Stimulated activated CD4-positive, alpha-beta T cell treated with anti-CD3 and anti-CD28 coated beads, Interleukin-1b, Interleukin-23, amount 100 ng/mL, for 24 hours (primary cell): ENCODE measurements around the gene ADAP1.
"Not testable (repeated sequence)": the region's sequence is repeated elsewhere in the genome, so short reads cannot be mapped to it uniquely, and the experiment has no call there.

Experiments
- DNase-seq, 4 experiments: peaks; one replicate each; pipeline ENCODE4 v3.0.0-alpha.2; 2020; ENCODE audit warnings: low read depth in 4 of 4, low spot score in 1 of 4

ADAP1 gene

DNA sequence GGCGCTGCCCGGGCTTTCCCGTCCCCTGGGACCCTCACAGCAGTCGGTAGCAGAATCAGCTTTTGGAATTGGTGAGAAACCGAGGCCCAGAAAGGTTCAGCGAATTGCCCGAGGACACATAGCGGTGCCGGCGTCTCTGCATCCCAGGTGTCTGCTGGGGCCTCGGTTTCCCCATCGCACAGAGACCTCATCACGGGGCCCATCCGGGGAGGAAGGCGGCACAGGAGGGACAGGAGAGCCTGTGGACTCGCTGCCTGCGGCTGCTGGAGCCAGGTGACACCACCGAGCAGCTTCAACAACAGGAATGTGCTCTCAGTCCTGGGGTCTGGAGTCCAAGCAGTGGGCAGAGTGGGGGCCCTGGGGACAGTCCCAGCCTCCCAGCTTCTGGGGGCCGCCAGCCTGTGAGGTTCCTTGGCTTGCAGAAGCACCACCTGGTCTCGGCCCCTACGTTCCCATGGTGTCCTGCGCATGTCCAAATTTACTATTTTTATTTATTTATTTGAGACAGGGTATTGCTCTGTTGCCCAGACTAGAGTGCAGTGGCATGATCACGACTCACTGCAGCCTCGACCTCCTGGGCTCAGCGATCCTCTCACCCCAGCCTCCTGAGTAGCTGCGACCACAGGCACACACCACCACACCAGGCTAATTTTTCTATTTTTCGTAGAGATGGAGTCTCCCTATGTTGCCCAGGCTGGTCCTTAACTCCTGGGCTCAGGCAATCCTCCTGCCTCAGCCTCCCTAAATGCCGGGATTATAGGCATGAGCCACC lies 21.4 kb upstream of the ADAP1 start:
- no peak for DNase-seq

DNA sequence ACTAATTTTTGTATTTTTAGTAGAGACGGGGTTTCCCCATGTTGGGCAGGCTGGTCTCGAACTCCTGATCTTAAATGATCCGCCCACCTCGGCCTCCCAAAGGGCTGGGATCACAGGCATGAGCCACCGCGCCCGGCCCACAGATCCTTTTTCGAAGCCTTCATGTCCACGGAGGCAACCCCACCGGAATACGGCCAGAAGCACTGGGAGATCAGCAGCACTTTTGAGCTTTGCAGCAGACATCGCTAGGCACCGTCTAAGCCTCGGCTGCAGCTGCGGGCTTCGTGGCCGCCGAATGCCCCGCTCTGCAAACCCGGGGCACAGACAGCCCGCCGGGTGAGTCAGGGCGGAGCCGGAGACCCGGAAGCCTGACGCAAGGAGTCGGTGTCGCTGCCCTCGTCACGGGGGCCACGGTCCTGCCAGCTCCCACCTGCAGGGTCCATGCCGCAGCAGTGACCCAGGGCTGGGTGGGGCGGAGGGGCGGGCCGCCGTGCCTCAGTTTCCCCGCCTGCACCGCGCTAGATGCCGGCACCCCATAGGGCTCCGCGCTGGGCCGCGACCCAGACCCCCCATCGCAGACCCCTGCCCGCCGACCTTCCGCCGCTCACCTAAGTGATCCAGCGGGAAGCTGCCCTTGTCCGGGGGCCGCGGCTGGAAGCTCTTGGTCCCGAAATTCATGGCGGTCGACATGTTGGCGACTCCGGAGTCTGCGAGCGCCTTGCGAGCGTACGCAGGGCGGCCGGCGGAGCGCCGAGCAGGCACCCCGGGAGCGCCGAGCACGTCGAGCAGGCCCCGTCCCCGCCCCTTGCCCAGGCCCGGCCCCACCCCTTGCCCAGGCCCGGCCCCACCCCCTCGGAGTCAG lies 20.6 kb upstream of the ADAP1 start, which contains the start of gene COX19:
Gene COX19, minus strand, starts transcription at position 730 of the 862 bp plus-strand sequence. Its CDS starts 40 bp downstream, at position 690.
- DNase-seq, result peak; percentile 82 to 87 (median 84)

- DNase-seq, result no peak
Observed at GRCh38 chr7:974172-974571, 19.7 kb upstream of the ADAP1 start.

DNA sequence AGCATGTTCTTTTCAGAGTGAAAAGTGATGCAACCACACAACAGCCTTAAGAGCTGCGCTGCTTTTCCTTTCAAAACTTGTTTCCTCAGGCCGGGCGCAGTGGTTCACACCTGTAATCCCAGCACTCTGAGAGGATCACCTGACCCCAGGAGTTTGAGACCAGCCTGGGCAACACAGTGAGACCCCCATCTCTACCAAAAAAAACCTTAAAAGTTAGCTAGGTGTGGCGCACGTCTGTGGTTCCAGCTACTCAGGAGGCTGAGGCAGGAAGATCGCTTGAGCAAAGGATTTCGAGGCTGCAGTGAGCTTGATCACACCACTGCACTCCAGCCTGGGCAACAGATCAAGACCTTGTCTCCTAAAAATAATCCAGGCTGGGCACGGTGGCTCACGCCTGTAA lies 18.8 kb upstream of the ADAP1 start:
- DNase-seq, result no peak

GRCh38 chr7:972676-973309 lies 18.3 kb upstream of the ADAP1 start:
- no peak for DNase-seq

GRCh38 chr7:972110-972509 lies 17.6 kb upstream of the ADAP1 start:
- DNase-seq, result no peak

DNA sequence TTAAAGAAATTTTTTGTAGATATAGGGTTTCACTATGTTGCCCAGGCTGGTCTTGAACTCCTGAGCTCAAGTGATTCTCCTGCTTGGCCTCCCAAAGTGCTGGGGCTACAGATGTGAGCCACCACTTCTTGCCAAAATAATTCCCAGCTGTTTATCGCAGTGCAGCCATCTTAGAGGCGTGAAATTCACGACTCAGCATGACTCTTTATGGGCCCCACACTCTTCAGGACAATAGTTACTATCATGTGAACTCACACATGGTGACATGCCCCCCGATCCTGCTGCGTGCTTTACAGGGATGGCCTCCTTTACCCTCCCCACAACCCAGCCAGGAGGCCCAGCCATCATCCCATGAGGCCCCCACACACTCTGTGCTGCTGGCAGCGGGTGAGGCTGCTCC lies 16.3 kb upstream of the ADAP1 start:
- no peak for DNase-seq

DNA sequence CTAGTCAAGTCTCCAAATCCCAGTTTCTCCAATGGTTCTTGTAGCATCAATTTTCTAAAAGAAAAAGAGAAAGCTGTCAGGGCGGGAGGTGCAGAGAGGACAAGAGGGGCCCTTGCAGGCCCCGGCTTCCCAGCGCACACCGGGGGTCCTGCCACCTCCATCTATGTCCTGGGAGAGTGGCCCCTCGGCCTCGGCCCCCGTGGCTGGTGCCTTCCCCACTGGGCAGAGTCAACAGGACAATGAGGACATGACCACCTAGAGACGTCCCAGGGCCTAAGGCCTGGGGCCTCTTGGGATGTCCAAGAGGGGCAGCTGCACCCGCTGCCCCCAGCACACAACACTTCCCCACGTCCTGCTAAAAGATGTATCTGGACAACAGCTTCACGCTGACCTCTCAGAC lies 14.9 kb upstream of the ADAP1 start:
- no peak for DNase-seq

GRCh38 chr7:968205-969105 lies 14.0 kb upstream of the ADAP1 start:
- DNase-seq, result no peak

GRCh38 chr7:967361-968082 lies 13.0 kb upstream of the ADAP1 start:
- no peak for DNase-seq

GRCh38 chr7:966291-967069 lies 12.0 kb upstream of the ADAP1 start:
- DNase-seq, result no peak

DNA sequence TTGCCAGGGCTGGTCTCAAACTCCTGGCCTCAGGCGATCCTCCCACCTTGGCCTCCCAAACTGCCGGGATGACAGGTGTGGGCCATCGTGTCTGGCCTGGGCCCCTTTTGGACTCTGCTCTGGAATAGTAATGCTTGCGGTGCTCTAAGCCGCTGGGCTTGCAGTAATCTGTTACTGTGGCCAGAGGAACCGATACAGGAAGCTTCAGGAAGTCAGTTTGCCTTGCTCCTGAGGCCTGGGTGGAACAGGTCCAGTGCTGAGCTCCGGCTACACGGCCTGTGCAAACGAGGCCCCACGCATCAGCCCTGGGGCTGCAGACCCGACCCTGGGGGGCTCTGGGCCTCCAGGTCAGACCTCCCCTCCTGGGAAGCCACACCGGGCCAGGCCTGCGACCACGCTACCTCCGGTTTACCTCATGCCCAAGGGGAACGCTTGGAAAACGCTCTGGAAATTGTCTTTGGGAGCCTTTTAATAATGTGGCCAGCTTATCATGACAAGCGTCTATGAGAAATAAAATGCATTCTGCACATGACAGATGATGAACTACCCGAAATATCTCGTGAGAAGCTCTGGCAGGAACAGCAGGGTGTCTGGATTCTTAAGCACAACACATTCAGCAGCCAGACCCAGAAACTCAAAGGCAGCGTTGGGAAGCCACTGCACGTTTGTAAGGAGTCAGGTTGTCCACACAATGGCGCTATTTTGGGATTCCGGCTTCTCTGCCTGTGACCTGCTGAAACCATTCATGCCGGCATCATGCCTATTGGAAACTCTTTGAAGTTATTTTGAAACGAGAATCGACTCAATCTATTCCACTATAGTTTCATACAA lies 10.1 kb upstream of the ADAP1 start:
- no peak for DNase-seq

DNA sequence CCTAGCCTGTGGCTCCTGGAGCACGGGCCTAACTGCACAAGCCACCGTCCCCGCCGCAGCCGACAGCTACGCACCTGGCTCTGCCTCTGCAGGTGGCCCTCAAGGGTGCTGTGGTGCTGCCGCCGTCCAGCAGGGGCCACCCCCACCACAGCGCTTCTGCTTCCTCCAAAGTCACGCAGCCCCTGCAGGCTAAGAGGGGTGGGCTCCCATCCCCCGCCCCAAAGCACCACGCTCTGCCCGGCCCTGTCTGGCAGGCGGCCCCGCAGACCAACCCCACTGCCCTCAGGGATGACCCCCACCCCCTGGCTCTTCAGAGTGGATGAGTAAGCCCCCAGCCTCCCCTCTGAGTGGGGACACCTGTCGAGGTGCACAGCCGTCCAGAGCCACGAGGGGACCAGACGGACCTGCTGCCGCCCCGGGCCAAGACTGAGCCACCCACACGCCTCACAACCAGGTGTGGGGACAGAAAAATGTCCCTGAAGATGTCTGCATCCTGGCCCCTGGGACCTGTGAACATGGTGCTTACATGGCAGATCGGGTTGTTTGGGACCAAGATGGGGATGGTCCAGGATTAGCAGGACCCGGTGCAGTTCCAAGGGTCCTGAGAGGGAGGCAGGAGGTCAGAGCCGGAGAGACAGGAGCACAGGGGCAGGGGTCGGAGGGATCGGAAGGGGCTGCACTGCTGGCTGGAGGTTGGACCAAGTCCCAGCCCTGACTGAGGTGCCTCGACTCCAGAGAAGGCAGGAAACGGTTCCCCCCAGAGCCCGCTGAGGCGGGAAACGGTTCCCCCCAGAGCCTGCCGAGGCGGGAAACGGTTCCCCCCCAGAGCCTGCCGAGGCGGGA lies 9.0 kb upstream of the ADAP1 start:
- DNase-seq, result no peak

DNA sequence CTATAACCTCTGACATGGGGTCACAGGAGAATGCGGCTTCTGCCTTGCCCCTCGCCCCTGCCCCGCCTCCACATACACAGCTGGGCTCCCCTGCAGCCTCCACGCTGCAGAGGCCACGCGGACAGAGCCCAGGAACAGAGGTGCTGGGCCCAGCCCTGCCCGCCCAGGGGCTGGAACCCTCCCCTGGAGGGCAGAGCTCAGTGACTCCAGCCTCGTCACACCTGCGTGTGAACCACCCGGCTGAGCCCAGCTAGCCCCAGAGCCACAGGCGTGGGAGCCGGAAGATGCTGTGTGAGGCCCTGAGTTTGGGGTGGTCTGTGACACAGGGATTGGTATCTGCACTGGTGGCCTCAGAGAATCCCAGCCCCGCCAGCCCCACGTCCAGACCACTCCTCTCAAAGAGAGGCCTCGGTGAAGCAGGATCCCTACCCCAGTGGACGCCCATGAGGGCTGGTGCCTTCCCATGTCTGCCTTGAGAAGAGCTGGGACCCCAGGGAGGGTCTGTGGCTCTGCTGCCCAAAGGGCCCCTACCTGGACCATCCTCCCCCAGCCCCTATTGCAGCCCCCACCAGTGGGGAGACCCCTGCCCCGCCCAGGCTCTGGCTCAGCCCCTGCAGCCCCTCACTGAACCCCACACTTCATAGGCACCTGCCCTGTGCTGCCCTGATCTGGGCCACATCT lies 8.1 kb upstream of the ADAP1 start:
- DNase-seq, result no peak

DNA sequence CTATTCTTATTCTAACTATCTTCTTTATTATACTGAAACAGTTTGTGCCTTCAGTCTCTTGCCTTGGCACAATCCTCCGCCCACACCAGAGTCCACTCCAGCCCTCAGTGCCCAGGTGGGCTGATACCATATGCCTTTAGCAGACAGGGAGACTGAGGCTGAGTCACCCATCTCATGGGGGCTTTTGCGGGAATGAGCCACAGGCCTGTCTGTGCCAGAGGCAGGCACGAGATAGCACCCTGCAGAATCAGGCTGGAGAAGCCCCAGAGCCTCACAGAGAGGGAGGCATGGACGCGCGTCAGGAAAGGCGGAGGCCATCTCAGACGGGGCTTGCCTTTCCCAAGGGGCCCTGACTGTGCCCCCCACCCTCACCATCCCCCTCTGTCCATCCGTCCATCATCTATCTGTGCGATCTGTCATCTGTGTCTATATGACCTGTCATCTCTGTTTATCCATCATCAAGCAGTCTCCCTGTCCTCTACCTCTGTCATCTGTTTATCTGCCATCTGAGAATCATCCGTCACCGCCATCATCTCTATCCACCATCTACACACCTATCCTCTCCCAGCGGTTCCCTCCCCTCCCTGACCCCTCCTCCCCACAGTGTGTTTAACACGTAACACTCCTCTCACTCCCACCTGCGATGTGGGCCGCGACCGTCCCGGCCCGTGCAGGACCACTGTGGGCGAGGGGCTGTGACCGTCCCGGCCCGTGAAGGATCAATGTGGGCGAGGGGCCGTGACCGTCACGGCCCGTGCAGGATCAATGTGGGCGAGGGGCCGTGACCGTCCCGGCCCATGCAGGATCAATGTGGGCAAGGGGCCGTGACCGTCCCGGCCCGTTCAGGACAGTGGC lies 7.3 kb upstream of the ADAP1 start:
- DNase-seq, result no peak

DNA sequence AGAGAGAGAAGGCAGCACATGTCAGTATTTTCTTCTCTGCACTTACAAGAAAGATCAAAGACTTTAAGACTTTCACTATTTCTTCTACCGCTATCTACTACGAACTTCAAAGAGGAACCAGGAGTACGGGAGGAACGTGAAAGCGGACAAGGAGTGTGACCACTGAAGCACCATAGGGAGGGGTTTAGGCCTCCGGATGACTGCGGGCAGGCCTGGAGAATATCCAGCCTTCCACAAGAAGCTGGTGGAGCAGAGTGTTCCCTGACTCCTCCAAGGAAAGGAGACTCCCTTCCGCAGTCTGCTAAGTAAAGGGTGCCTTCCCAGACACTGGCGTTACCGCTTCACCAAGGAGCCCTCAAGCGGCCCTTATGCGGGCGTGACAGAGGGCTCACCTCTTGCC lies 6.5 kb upstream of the ADAP1 start:
- DNase-seq, result not testable (repeated sequence)
